GM12801 (cell line): ENCODE results near the gene BMPR2.

Experiments used
- TF ChIP-seq, protein P1 (sequence below): IDR thresholded peaks from one replicate; pipeline ENCODE4 v1.5.1; 2011; ENCODE audit warnings: control low read depth; ENCODE audit not compliant: insufficient read length; ENCODE audit errors: extremely low read depth

BMPR2 gene

GRCh38 chr2:202592566-202592965 lies 216.4 kb downstream of the BMPR2 start:
- TF ChIP-seq, protein P1, sequence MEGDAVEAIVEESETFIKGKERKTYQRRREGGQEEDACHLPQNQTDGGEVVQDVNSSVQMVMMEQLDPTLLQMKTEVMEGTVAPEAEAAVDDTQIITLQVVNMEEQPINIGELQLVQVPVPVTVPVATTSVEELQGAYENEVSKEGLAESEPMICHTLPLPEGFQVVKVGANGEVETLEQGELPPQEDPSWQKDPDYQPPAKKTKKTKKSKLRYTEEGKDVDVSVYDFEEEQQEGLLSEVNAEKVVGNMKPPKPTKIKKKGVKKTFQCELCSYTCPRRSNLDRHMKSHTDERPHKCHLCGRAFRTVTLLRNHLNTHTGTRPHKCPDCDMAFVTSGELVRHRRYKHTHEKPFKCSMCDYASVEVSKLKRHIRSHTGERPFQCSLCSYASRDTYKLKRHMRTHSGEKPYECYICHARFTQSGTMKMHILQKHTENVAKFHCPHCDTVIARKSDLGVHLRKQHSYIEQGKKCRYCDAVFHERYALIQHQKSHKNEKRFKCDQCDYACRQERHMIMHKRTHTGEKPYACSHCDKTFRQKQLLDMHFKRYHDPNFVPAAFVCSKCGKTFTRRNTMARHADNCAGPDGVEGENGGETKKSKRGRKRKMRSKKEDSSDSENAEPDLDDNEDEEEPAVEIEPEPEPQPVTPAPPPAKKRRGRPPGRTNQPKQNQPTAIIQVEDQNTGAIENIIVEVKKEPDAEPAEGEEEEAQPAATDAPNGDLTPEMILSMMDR, result no peak

- TF ChIP-seq, protein P1, result no peak
These were observed 223.0 kb downstream of the BMPR2 start for GRCh38 chr2:202599105-202599504.

DNA sequence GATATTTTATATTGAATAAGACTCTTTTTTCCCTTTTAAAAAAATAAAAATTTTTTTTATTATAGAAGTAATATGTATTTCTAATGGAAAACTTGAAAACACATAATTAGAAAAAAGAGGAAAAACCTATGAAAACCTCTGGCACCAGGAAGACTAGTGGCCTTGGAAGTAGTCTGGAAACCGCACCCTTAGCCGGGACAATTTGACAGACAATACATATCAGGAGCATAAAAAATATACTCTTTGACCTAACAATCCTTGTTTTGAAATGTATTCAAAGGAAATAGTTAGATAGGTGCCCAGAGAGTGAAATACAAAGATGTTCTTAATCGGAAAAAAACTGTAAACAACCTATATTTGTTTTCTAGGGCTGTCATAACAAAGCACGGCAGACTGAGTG lies 223.8 kb downstream of the BMPR2 start:
- TF ChIP-seq, protein P1, result no peak

DNA sequence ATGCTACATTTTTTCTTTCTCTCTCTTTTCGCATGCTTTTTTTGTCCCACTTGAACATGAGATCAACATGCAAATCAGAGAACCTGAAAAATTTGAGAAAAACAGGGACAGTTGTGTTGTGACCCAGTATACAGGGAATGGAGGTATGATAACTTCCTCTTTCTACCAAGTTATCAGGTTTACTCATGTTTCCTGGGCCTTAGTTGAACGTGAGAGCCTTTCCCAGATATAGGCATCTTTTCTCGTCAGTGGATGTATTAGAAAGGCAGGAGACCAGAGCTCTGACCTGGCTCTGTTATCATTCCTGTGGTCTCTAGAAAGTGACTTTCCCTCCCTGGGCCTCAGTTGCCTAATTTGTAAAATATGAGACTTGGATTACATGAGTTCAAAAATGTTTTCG lies 228.6 kb downstream of the BMPR2 start:
- TF ChIP-seq, protein P1, result no peak

- TF ChIP-seq, protein P1, result no peak
These were observed 229.0 kb downstream of the BMPR2 start for GRCh38 chr2:202605174-202605573.

DNA sequence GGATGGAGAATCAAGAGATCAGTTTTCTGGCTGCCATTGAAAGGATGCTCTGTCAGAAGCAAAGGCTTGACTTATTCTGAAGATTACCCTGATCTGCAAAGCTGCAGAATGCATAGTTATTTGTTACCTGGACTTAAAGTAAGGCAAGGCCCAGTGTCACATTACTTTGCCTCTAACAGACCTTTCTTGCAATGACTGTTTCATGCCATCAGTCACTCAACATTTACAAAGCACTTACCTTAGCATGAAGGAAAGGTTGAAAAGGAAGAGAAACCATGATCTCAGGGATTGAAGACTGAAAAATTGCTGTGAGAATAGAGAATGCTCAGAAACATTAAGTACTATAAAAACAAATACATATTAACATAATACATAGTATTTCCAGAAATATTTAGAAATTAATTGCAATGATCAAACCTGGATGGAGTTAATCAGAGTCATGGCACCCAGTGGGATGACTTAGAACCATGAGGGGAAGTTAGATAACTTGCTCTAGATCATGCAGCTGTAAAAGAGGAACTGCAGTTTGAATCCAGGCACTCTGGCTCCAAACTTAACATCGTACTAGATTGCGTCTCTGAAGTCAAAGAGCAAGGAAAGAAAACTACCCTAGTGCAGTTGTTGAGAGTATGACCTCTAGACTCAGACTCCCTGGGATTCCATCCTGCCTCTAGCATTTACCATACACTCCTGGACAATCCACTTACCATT lies 232.2 kb downstream of the BMPR2 start:
- TF ChIP-seq, protein P1, result no peak

- TF ChIP-seq, protein P1, result no peak
These were observed 233.4 kb downstream of the BMPR2 start for GRCh38 chr2:202609381-202610145.
